ENCODE measurements around the gene TBC1D1.

DNA sequence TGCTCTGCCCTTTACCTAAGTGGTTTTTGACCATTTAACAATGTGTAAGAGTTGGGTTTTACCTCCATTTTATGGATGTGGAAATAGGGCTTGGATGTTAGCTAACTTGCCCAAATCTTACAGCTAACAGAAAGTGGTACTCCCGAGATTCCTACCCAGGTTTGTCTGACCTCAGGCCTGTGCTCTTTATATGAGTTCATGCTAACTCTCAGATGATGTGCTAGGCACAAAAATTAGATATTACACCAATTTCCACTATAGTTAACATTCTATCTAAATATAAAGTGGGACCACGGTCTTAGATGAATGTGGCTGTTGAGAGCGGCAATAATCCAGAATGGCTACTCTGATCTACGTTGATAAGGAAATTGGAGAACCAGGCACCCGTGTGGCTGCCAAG lies 69.2 kb downstream of the TBC1D1 start, which contains the start of gene PTTG2:
- TF ChIP-seq, protein P1, sequence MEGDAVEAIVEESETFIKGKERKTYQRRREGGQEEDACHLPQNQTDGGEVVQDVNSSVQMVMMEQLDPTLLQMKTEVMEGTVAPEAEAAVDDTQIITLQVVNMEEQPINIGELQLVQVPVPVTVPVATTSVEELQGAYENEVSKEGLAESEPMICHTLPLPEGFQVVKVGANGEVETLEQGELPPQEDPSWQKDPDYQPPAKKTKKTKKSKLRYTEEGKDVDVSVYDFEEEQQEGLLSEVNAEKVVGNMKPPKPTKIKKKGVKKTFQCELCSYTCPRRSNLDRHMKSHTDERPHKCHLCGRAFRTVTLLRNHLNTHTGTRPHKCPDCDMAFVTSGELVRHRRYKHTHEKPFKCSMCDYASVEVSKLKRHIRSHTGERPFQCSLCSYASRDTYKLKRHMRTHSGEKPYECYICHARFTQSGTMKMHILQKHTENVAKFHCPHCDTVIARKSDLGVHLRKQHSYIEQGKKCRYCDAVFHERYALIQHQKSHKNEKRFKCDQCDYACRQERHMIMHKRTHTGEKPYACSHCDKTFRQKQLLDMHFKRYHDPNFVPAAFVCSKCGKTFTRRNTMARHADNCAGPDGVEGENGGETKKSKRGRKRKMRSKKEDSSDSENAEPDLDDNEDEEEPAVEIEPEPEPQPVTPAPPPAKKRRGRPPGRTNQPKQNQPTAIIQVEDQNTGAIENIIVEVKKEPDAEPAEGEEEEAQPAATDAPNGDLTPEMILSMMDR (IDR thresholded peaks at IDR 0.05), result no peak
- no peak for TF ChIP-seq POLR2AphosphoS5 (IDR thresholded peaks at IDR 0.05)

Data from esophagus muscularis mucosa (tissue), 3 donors.